Measurements from ENCODE around the gene CYP26A1.

CYP26A1 gene

GRCh38 chr10:93068411-93069244 is 5.1 kb upstream of the CYP26A1 start:
- H3K9me3 ChIP-seq (ENCODE audit: control insufficient read depth, low read length), result no peaks in the 10 kb centered on the region
- no peaks in the 10 kb centered on the region for H3K36me3 ChIP-seq (ENCODE audit: control insufficient read depth, insufficient read depth, low read length)
- no peak overlapping the region for H3K4me3 ChIP-seq (ENCODE audit: low read depth, low read length)
- no peaks in the 10 kb centered on the region for H3K79me2 ChIP-seq
- no peak overlapping the region for H2AFZ ChIP-seq
- H3K4me1 ChIP-seq, result no peaks in the 10 kb centered on the region
- H3K4me2 ChIP-seq (ENCODE audit: low read length), result no peak overlapping the region
- no peak overlapping the region for H3K9ac ChIP-seq
- H3K27ac ChIP-seq, result no peak overlapping the region
- no peak for TF ChIP-seq CTCF (IDR thresholded peaks at IDR 0.05)
- H3K27me3 ChIP-seq (ENCODE audit: control insufficient read depth, insufficient read depth, low read length), result peaks cover 4% of the 10 kb centered on the region

- H3K4me1 ChIP-seq, result peaks cover 1% of the 10 kb centered on the region
- no peak overlapping the region for H3K9ac ChIP-seq
- H3K79me2 ChIP-seq, result no peaks in the 10 kb centered on the region
- no peak overlapping the region for H3K4me3 ChIP-seq (ENCODE audit: low read depth, low read length)
- no peak overlapping the region for H2AFZ ChIP-seq
- H3K27me3 ChIP-seq (ENCODE audit: control insufficient read depth, insufficient read depth, low read length), result peaks cover 4% of the 10 kb centered on the region
- no peaks in the 10 kb centered on the region for H3K9me3 ChIP-seq (ENCODE audit: control insufficient read depth, low read length)
- H3K27ac ChIP-seq, result no peak overlapping the region
- H3K4me2 ChIP-seq (ENCODE audit: low read length), result no peak overlapping the region
- no peak for TF ChIP-seq CTCF (IDR thresholded peaks at IDR 0.05)
- no peaks in the 10 kb centered on the region for H3K36me3 ChIP-seq (ENCODE audit: control insufficient read depth, insufficient read depth, low read length)
Observed at GRCh38 chr10:93069245-93069561, 4.5 kb upstream of the CYP26A1 start.

GRCh38 chr10:93070378-93071176 is 3.1 kb upstream of the CYP26A1 start:
- Histone ChIP-seq H3K79me2 (no peaks in the 10 kb centered on the region), H3K27ac (no peak overlapping the region), H3K9me3 (ENCODE audit: control insufficient read depth, low read length) (no peaks in the 10 kb centered on the region), H3K4me2 (ENCODE audit: low read length) (no peak overlapping the region), H3K27me3 (ENCODE audit: control insufficient read depth, insufficient read depth, low read length) (peaks cover 10% of the 10 kb centered on the region), H3K4me3 (ENCODE audit: low read depth, low read length) (no peak overlapping the region), H2AFZ (no peak overlapping the region), H3K4me1 (peaks cover 3% of the 10 kb centered on the region), H3K9ac (no peak overlapping the region), H3K36me3 (ENCODE audit: control insufficient read depth, insufficient read depth, low read length) (no peaks in the 10 kb centered on the region)
- no peak for TF ChIP-seq CTCF (IDR thresholded peaks at IDR 0.05)

GRCh38 chr10:93071177-93071472 is 2.6 kb upstream of the CYP26A1 start:
- Histone ChIP-seq H3K9ac (no peak overlapping the region), H3K36me3 (ENCODE audit: control insufficient read depth, insufficient read depth, low read length) (no peaks in the 10 kb centered on the region), H3K4me3 (ENCODE audit: low read depth, low read length) (no peak overlapping the region), H3K9me3 (ENCODE audit: control insufficient read depth, low read length) (no peaks in the 10 kb centered on the region), H2AFZ (no peak overlapping the region), H3K4me1 (peaks cover 3% of the 10 kb centered on the region), H3K27ac (no peak overlapping the region), H3K27me3 (ENCODE audit: control insufficient read depth, insufficient read depth, low read length) (peaks cover 10% of the 10 kb centered on the region), H3K79me2 (no peaks in the 10 kb centered on the region), H3K4me2 (ENCODE audit: low read length) (no peak overlapping the region)
- no peak for TF ChIP-seq CTCF (IDR thresholded peaks at IDR 0.05)
